Caco-2 (cell line): ENCODE measurements around the gene CPED1. TPM values are rescaled to one million over a fixed set of nuclear protein-coding genes. Genes with fewer than 3 reads are reported as not detected.

Experiments
- BruUV-seq: library from RNA; stranded (reverse); fragments of 400-500 nt; replicated peaks from 2 replicates; lab custom pipeline; 2021; lab: Mats Ljungman, UMichigan
- CTCF ChIA-PET: fragments of 300-600 bp; sonication (Branson Sonifier 250); formaldehyde crosslinking; loops from one replicate; lab custom pipeline; 2022; ENCODE audit warnings: antibody characterized with exemption; lab: Charles Lee
- POLR2A ChIA-PET: fragments of 300-600 bp; sonication (Branson Sonifier 250); formaldehyde crosslinking; loops from one replicate; lab custom pipeline; 2022; ENCODE audit warnings: antibody characterized with exemption; lab: Charles Lee
- DNase-seq, 2 experiments: peaks; one replicate each; pipeline versions ENCODE4 v3.0.0 to v3.0.0-alpha.2; 2020 to 2022
- H3K27me3 ChIP-seq: replicated peaks from 2 replicates; pipeline ENCODE4 v1.6.0; 2011; ENCODE audit warnings: low read length; ENCODE audit not compliant: control insufficient read depth, insufficient read depth
- H3K36me3 ChIP-seq: 2 replicates; pipeline ENCODE4 v1.5.1; 2011; ENCODE audit warnings: low read length; ENCODE audit not compliant: control insufficient read depth, insufficient read depth
- H3K4me1 ChIP-seq: fragments of 250-450 bp; sonication (Bioruptor Pico); 2 replicates; pipeline ENCODE4 v1.5.1; 2020; ENCODE audit warnings: mild to moderate bottlenecking
- H3K4me3 ChIP-seq: 2 replicates; pipeline ENCODE4 v1.5.1; 2011; ENCODE audit warnings: low read depth, mild to moderate bottlenecking, control low read depth, low read length
- H3K9me3 ChIP-seq: fragments of 250-450 bp; sonication (Bioruptor Pico); 2 replicates; pipeline ENCODE4 v1.5.1; 2020; ENCODE audit warnings: mild to moderate bottlenecking, moderate library complexity
- H3K27ac Mint-ChIP-seq: one replicate; pipeline ENCODE4 v1.8.0; 2022; ENCODE audit warnings: mixed read lengths; ENCODE audit not compliant: unreplicated experiment
- H3K27me3 Mint-ChIP-seq: one replicate; pipeline ENCODE4 v1.8.0; 2022; ENCODE audit warnings: mixed read lengths; ENCODE audit not compliant: insufficient read depth, unreplicated experiment
- H3K36me3 Mint-ChIP-seq: one replicate; pipeline ENCODE4 v1.8.0; 2022; ENCODE audit warnings: mild to moderate bottlenecking, mixed read lengths; ENCODE audit not compliant: insufficient read depth, unreplicated experiment
- H3K4me1 Mint-ChIP-seq: one replicate; pipeline ENCODE4 v1.8.0; 2022; ENCODE audit warnings: low read depth, mixed read lengths; ENCODE audit not compliant: unreplicated experiment
- H3K4me3 Mint-ChIP-seq: one replicate; pipeline ENCODE4 v1.8.0; 2022; ENCODE audit warnings: mild to moderate bottlenecking, moderate library complexity, mixed read lengths; ENCODE audit not compliant: unreplicated experiment
- H3K9me3 Mint-ChIP-seq: one replicate; pipeline ENCODE4 v1.8.0; 2022; ENCODE audit warnings: mixed read lengths; ENCODE audit not compliant: unreplicated experiment
- CTCF ChIP-seq, 2 experiments: fragments of 200-600 bp in 1 of 2; IDR thresholded peaks; 1 replicate in 1 of 2; 2 replicates in 1 of 2; pipeline versions ENCODE4 v1.5.1 to v1.8.0; 2011 to 2022; ENCODE audit warnings: antibody characterized with exemption in 1 of 2, control low read depth in 1 of 2, inconsistent platforms in 1 of 2, low read depth in 1 of 2, low read length in 1 of 2, mild to moderate bottlenecking in 1 of 2, moderate library complexity in 1 of 2; ENCODE audit not compliant: insufficient read depth in 1 of 2, severe bottlenecking in 1 of 2, unreplicated experiment in 1 of 2
- intact Hi-C: fragments of 100-400 bp; cut with micrococcal nuclease; formaldehyde crosslinking; loops from one replicate; pipeline ENCODE4 v1.10.0; 2022; ENCODE audit not compliant: unreplicated experiment
- total RNA-seq: library from RNA; stranded (reverse); gene quantifications from 2 replicates; pipeline ENCODE4 v1.2.3, GENCODE V29; 2022

The CPED1 gene
- total RNA-seq, 1 experiment from 2014 or later, result 0.23 TPM

- TF ChIP-seq CTCF (IDR thresholded peaks at IDR 0.05; ENCODE audit: insufficient read depth in 1 of 2, low read depth in 1 of 2, low read length in 1 of 2, severe bottlenecking in 1 of 2, unreplicated experiment in 1 of 2), result no peak
- Mint-ChIP-seq H3K36me3 (no peaks in the 10 kb centered on the region), H3K27ac (no peak overlapping the region), H3K27me3 (no peaks in the 10 kb centered on the region), H3K4me3 (no peak overlapping the region), H3K4me1 (peaks cover 7% of the 10 kb centered on the region), H3K9me3 (no peaks in the 10 kb centered on the region)
- no peak for DNase-seq
- CTCF ChIA-PET, result interaction anchor here (1.2 to 2.6 kb wide), 3 partner anchors 13 to 95 kb away, joined by 3 to 23 read pairs (median 3); partner anchors contain the start of gene CPED1
- H3K36me3 ChIP-seq, result no peaks in the 10 kb centered on the region
- BruUV-seq, result no TSS peak
- no peaks in the 10 kb centered on the region for H3K9me3 ChIP-seq
- no peak overlapping the region for H3K4me3 ChIP-seq
- intact Hi-C loops, result no loop called here
- H3K27me3 ChIP-seq, result no peaks in the 10 kb centered on the region
- POLR2A ChIA-PET, result no interaction called here
- peaks cover 5% of the 10 kb centered on the region; the same call in 1 of the 2 replicates for H3K4me1 ChIP-seq
Observed at GRCh38 chr7:121082400-121083101, 94.0 kb downstream of the CPED1 start.

- Mint-ChIP-seq H3K4me3 (no peak overlapping the region), H3K27me3 (no peaks in the 10 kb centered on the region), H3K9me3 (no peaks in the 10 kb centered on the region), H3K36me3 (no peaks in the 10 kb centered on the region), H3K27ac (no peak overlapping the region), H3K4me1 (peaks cover 7% of the 10 kb centered on the region)
- DNase-seq, result no peak
- intact Hi-C loops, result no loop called here
- POLR2A ChIA-PET, result no interaction called here
- peaks cover 5% of the 10 kb centered on the region; the same call in 1 of the 2 replicates for H3K4me1 ChIP-seq
- no peaks in the 10 kb centered on the region for H3K9me3 ChIP-seq
- no peak for TF ChIP-seq CTCF (IDR thresholded peaks at IDR 0.05; ENCODE audit: insufficient read depth in 1 of 2, low read depth in 1 of 2, low read length in 1 of 2, severe bottlenecking in 1 of 2, unreplicated experiment in 1 of 2)
- H3K36me3 ChIP-seq, result no peaks in the 10 kb centered on the region
- CTCF ChIA-PET, result interaction anchor here (1.4 to 2.6 kb wide), 2 partner anchors 12 to 96 kb away, joined by 3 to 23 read pairs; partner anchors contain the start of gene CPED1
- no peak overlapping the region for H3K4me3 ChIP-seq
- BruUV-seq, result no TSS peak
- no peaks in the 10 kb centered on the region for H3K27me3 ChIP-seq
Observed at GRCh38 chr7:121083138-121083789, 94.8 kb downstream of the CPED1 start.

GRCh38 chr7:121083790-121084251 is 95.3 kb downstream of the CPED1 start:
- TF ChIP-seq CTCF (IDR thresholded peaks at IDR 0.05; ENCODE audit: insufficient read depth in 1 of 2, low read depth in 1 of 2, low read length in 1 of 2, severe bottlenecking in 1 of 2, unreplicated experiment in 1 of 2), result no peak
- H3K4me3 Mint-ChIP-seq, result no peak overlapping the region
- H3K27ac Mint-ChIP-seq, result no peak overlapping the region
- H3K36me3 ChIP-seq, result no peaks in the 10 kb centered on the region
- no peaks in the 10 kb centered on the region for H3K36me3 Mint-ChIP-seq
- no peaks in the 10 kb centered on the region for H3K9me3 Mint-ChIP-seq
- POLR2A ChIA-PET, result no interaction called here
- peaks cover 5% of the 10 kb centered on the region; the same call in 1 of the 2 replicates for H3K4me1 ChIP-seq
- no TSS peak for BruUV-seq
- CTCF ChIA-PET, result interaction anchor here (1.4 kb wide), 1 partner anchor 11 kb away, joined by 3 read pairs; no protein-coding TSS in a partner anchor
- H3K4me3 ChIP-seq, result no peak overlapping the region
- DNase-seq, result no peak
- peaks cover 7% of the 10 kb centered on the region for H3K4me1 Mint-ChIP-seq
- H3K27me3 ChIP-seq, result no peaks in the 10 kb centered on the region
- no peaks in the 10 kb centered on the region for H3K9me3 ChIP-seq
- H3K27me3 Mint-ChIP-seq, result no peaks in the 10 kb centered on the region
- intact Hi-C loops, result no loop called here
